ENCODE measurements around the gene PHLDB2. TPM values are rescaled to one million over a fixed set of nuclear protein-coding genes. Genes with fewer than 3 reads are reported as not detected.

Gene PHLDB2
- total and polyA plus RNA-seq, 10 of the 15 experiments (the other 5 are each of a cell fraction or from before 2014, with no cell fraction given): 0.03 to 0.67 (median 0.40) TPM

GRCh38 chr3:111956995-111957734 is 98.1 kb downstream of the PHLDB2 start:
- SMC1A ChIA-PET (ENCODE audit: uncharacterized antibody, unreplicated experiment): interaction anchor here (0.5 to 23.3 kb wide), 7 partner anchors 9 to 354 kb away, joined by 3 to 424 read pairs (median 5); partner anchors contain the start of gene ABHD10

GRCh38 chr3:111961461-111962164 is 102.5 kb downstream of the PHLDB2 start:
- SMC1A ChIA-PET (ENCODE audit: uncharacterized antibody, unreplicated experiment): interaction anchor here (0.9 to 23.3 kb wide), 9 partner anchors 8 to 265 kb away, joined by 3 to 424 read pairs (median 5); no protein-coding TSS in a partner anchor
- RAD21 ChIA-PET (ENCODE audit: unreplicated experiment): interaction anchor here (0.9 to 1.9 kb wide), 6 partner anchors 10 to 292 kb away, joined by 3 to 7 read pairs (median 4); no protein-coding TSS in a partner anchor
- Histone ChIP-seq H3K4me3 (no peak overlapping the region), H3K9me3 (replicated peaks; ENCODE audit: control insufficient read depth, insufficient read depth, low read length) (no peaks in the 10 kb centered on the region), H3K4me2 (ENCODE audit: control insufficient read depth, insufficient read depth) (no peak overlapping the region), H3K36me3 (ENCODE audit: control insufficient read depth in 2 of 2, insufficient read depth in 2 of 2, low read length in 1 of 2) (no peaks in the 10 kb centered on the region), H3K79me2 (ENCODE audit: control insufficient read depth, insufficient read depth, low read length) (no peaks in the 10 kb centered on the region), H3K4me1 (ENCODE audit: control insufficient read depth, insufficient read depth, low read length) (no peaks in the 10 kb centered on the region), H3K27ac (ENCODE audit: control insufficient read depth, insufficient read depth) (no peak overlapping the region), H3K9ac (ENCODE audit: control insufficient read depth, insufficient read depth, low read length) (no peak overlapping the region), H2AFZ (ENCODE audit: control insufficient read depth, low read depth, low read length) (no peak overlapping the region), H4K20me1 (ENCODE audit: control insufficient read depth, insufficient read depth) (no peaks in the 10 kb centered on the region), H3K27me3 (replicated peaks in 1 of 2; ENCODE audit: control insufficient read depth in 2 of 2, insufficient read depth in 2 of 2, low read length in 1 of 2) (peaks cover 0 to 4% of the 10 kb centered on the region in 2 experiments; a peak in 1 of 4 replicates)
- 13% methylated on average over 3 of the region's 3 CpGs for WGBS (ENCODE audit: insufficient coverage, insufficient replicate concordance, low lambda C conversion rate, missing lambda C conversion rate)
- POLR2A ChIA-PET: no interaction called here
- ATAC-seq: no peak
- intact Hi-C loops (cut with micrococcal nuclease; ENCODE audit: unreplicated experiment): no loop called here
- FAIRE-seq: no peak
- TF ChIP-seq POLR2AphosphoS2 (IDR thresholded peaks at IDR 0.05; ENCODE audit: low read depth, low read length) (no peak), EZH2 (IDR thresholded peaks at IDR 0.05; ENCODE audit: borderline replicate concordance, control insufficient read depth, low read depth, low read length) (no peak)
- no TSS peak for BruUV-seq (replicated peaks)
- in situ Hi-C loops (cut with MboI): no loop called here
- CTCF ChIA-PET: interaction anchor here (0.8 to 8.4 kb wide), 7 partner anchors 52 to 245 kb away, joined by 3 to 69 read pairs (median 3); partner anchors contain the start of gene PHLDB2
- no peak for DNase-seq (ENCODE audit: low read depth, low spot score)

More at GRCh38 chr3:111956995-111957734, 98.1 kb downstream of the PHLDB2 start:
- in situ Hi-C loops (cut with MboI): no loop called here
- no peak for ATAC-seq
- Histone ChIP-seq H3K4me1 (ENCODE audit: control insufficient read depth, insufficient read depth, low read length) (no peaks in the 10 kb centered on the region), H3K4me3 (no peak overlapping the region), H3K79me2 (ENCODE audit: control insufficient read depth, insufficient read depth, low read length) (no peaks in the 10 kb centered on the region), H3K36me3 (ENCODE audit: control insufficient read depth in 2 of 2, insufficient read depth in 2 of 2, low read length in 1 of 2) (no peaks in the 10 kb centered on the region), H3K4me2 (ENCODE audit: control insufficient read depth, insufficient read depth) (no peak overlapping the region), H3K27ac (ENCODE audit: control insufficient read depth, insufficient read depth) (no peak overlapping the region), H2AFZ (ENCODE audit: control insufficient read depth, low read depth, low read length) (no peak overlapping the region), H3K9me3 (replicated peaks; ENCODE audit: control insufficient read depth, insufficient read depth, low read length) (no peaks in the 10 kb centered on the region), H3K27me3 (replicated peaks in 1 of 2; ENCODE audit: control insufficient read depth in 2 of 2, insufficient read depth in 2 of 2, low read length in 1 of 2) (peaks cover 0 to 4% of the 10 kb centered on the region in 2 experiments; a peak in 1 of 4 replicates), H3K9ac (ENCODE audit: control insufficient read depth, insufficient read depth, low read length) (no peak overlapping the region), H4K20me1 (ENCODE audit: control insufficient read depth, insufficient read depth) (no peaks in the 10 kb centered on the region)
- RAD21 ChIA-PET (ENCODE audit: unreplicated experiment): interaction anchor here (0.9 to 2.3 kb wide), 2 partner anchors 11 to 90 kb away, joined by 3 to 9 read pairs; no protein-coding TSS in a partner anchor
- POLR2A ChIA-PET: no interaction called here
- no peak for FAIRE-seq
- WGBS (ENCODE audit: insufficient coverage, insufficient replicate concordance, low lambda C conversion rate, missing lambda C conversion rate): 38% methylated on average over 4 of the region's 4 CpGs
- no peak for DNase-seq (ENCODE audit: low read depth, low spot score)
- BruUV-seq (replicated peaks): no TSS peak
- CTCF ChIA-PET: interaction anchor here (1.0 to 8.4 kb wide), 5 partner anchors 11 to 240 kb away, joined by 3 to 69 read pairs (median 6); no protein-coding TSS in a partner anchor
- no peak for TF ChIP-seq NBN (IDR thresholded peaks at IDR 0.05)
- TF ChIP-seq SPI1 (IDR thresholded peaks at IDR 0.05; ENCODE audit: borderline replicate concordance, insufficient read depth, low read depth, low read length): no peak
- no peak for TF ChIP-seq RAD21 (IDR thresholded peaks at IDR 0.05; ENCODE audit: insufficient read depth, low read depth, low read length)
- intact Hi-C loops (cut with micrococcal nuclease; ENCODE audit: unreplicated experiment): no loop called here
